Measurements from ENCODE around the gene TAF11L3.
A peak's percentile ranks its signal among the peaks of the same experiment; 100 is the strongest.
"Not testable (repeated sequence)": the region's sequence is repeated elsewhere in the genome, so short reads cannot be mapped to it uniquely, and the experiment has no call there.

The TAF11L3 gene

DNA sequence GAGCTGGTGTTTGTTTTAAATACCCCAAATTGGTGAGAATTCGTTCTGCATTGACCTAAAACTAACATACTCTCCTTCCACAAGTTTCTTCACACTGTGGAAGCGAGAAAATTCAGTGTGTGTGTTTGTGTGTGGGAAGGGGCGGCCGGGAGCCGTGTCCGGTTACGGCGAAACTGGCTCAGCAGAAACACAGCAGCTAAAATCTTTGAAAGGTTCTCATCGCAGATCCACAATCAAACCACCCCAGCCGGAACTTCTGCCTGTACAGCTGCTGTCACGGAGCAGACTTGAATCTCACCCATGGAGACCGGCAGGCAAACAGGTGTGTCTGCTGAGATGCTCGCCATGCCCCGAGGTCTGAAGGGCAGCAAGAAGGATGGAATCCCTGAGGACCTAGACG is at the start of gene TAF11L3:
Gene TAF11L3, plus strand, starts transcription at position 301 of the 400 bp plus-strand sequence.
- not testable (repeated sequence) for DNase-seq

DNA sequence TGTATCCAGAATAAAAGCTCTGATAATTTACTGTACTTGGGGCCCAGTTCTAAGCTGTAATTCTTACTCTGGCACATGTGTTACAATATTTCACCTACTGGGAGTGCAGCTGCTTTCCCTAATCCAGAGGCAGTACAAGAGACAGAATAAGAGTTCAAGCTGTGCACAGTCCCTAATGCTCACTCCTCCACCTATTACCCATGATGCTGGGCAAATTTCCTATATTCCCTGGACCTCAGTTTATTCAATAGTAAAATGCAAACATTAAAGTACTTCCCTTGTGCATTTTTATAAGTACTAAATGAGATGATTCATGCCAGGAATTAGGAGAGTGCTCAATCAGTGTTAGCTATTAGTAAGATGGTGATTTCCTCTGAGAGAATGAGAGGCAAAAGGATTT is 48.1 kb upstream of the TAF11L3 start:
- no peak for DNase-seq

DNA sequence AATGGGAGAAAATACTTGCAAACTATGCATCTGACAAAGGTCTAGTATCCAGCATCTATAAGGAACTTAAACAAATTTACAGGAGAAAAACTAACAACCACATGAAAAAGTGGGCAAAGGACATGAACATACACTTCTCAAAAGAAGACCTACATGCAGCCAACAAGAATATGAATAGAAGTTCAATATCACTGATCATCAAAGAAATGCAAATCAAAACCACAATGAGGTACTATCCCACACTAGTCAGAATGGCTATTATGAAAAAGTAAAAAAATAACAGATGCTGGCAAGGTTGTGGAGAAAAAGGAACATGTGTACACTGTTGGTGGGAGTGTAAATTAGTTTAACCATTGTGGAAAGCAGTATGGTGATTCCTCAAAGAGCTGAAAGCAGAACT is 43.1 kb upstream of the TAF11L3 start:
- not testable (repeated sequence) for DNase-seq

DNA sequence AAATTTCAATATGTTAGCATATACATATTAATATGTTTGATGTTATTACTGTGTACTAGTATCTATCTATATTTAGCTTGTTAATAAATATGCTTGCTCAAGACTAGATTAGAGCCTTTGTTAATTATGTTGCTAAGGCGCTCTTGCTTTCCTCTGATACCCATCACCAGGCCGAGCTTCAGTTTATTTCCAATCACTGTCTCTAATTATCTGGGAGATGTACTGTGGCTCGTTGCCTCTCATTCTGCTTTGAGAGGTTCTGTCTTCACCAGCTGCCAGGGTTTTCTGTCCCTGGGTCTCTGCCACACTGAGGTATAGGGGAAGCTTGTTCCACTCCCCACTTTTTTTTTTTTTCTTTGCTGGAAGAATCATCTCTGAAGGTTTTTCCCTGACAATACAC is 41.1 kb upstream of the TAF11L3 start:
- DNase-seq = no peak

DNA sequence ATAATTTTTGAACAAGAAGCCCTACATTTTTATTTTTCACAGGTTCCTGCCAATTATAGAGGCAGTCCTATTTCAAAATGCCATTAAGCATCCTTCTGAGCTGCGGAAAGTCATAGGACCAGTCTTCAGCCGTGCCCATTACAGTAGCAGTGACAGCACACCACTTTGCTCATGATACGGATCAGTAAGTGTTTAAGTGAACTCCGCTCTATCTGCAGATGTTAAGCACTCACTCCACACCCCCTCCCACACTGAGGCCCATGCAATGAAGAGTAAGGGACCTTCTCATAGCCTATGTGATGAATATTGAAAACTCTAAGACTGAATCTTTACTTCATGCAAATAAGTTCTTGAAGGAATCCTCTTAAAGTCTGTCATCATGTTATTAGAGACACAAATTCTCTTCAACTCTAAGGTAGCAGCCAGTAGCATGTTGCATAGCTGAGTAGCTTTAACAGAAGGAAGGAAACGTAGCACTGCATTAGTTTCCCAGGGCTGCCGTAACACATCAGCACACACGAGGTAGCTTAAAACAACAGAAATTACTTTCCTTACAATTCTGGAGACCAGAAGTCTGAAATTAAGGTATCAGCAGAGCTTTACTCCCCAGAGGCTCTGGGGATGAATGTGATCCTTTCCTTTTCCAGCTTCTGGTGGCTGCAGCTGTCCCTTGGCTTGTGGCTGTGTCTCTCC is 40.4 kb upstream of the TAF11L3 start:
- DNase-seq = no peak

DNA sequence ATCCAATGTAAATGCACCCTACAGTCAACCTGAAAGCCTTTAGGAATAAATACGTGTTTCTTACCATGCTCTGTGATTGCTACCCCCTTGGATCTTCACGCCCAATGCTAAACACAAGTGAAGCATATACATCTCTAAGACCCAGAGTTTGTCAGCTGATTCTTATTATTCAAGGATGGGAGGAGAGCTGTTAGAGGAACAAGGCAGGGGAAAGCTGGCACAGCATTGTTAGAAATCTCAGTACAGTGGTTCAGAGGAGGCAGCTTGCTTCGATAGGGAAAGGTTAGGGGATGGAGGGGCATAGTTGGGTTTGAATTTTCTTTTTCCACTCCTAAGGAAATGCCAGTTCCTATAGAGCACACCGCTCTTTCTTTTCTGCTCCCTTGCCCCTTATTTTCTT is 36.8 kb upstream of the TAF11L3 start:
- no peak for DNase-seq

DNA sequence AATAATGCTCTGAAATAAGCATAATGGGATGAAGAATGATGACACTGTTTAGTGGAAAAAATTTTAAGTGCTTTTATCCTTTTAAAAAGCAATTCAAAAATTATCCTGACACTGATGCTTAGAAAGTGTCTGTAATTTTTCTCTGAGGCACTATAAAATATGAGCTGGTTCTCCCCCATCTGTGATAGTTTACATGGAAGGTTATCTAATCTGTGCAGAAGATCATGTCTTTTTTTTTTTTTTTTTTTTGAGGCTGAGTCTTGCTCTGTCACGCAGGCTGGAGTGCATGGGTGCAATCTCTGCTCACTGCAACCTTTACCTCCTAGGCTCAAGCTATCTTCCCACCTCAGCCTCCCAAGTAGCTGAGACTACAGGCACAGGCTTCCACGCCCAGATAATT is 35.4 kb upstream of the TAF11L3 start:
- no peak for DNase-seq

DNA sequence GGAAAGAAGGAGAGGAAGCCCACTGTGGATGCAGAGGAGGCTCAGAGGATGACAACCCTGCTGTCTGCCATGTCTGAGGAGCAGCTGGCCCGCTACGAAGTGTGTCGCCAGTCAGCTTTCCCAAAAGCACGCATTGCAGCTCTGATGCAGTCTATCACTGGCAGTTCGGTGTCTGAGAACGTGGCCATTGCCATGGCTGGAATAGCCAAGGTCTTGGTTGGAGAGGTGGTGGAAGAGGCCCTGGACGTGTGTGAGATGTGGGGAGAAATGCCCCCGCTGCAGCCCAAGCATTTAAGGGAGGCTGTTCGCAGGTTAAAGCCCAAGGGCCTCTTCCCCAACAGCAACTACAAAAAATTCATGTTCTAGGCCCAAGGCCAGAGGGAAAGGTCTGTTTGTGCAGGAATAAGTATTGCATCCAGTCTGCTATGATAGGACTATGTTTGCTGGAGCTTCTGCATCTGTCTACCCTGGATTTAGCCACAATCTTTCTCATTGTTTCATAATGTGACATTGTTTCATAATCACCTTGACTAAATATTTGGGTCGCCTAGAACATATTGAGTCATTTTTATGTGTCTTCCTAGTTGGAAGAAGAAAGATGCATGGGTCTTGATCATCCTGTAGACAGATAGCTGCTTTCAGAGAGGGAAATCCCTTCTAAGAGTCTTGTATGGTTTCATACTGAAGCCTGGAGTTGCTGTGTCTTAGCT is 31.5 kb upstream of the TAF11L3 start:
- DNase-seq = not testable (repeated sequence)

DNA sequence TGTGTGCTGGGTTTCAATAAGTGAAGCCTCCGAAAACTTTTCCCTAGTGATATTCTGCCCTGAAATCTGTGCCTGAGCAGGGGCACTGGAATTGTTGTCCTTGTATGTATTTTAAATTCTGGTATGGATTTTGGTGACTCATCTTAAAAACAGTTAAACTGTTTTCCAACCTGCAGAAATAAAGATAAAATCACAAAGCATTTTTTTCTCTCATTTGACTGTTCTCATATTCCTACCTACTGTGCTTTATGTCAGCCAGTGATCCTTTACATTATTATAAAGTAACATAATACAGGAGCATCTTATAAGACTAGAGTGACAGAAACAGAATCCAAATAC is 31.0 kb upstream of the TAF11L3 start:
- no peak for DNase-seq

DNA sequence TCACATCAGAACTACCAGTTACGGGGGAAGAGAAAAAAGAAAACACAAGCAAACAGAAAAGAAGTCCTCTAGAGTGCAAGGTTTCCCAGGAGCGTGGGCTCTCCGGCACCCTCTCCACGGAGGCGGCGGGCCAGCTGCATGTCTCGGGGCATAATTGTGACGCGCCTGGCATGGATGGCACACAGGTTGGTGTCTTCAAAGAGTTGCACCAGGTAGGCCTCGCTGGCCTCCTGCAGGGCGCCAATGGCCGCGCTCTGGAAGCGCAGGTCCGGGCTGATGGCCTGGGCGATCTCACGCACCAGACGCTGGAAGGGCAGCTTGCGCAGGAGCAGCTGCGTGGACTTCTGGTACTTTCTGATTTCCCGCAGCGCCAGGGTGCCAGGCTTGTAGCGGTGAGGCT is 26.9 kb upstream of the TAF11L3 start:
- DNase-seq = not testable (repeated sequence)

DNA sequence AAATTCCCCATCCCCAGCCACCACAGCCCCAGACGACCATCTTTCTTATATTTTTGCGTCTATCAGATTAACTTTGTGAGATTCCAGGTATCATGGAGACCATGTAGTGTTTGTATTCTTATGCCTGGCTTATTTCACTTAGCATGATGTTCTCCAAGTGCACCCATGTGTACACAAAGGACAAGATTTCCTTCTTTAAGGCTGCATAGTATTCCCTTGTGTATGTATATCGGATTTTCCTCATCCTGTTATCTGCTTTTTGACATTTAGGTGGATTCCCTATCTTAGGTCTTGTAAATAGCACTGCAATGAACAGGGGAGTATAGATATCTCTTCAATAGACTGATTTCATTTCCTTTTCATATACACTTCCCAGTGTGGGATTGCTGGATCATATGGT is 25.4 kb upstream of the TAF11L3 start:
- DNase-seq = no peak

DNA sequence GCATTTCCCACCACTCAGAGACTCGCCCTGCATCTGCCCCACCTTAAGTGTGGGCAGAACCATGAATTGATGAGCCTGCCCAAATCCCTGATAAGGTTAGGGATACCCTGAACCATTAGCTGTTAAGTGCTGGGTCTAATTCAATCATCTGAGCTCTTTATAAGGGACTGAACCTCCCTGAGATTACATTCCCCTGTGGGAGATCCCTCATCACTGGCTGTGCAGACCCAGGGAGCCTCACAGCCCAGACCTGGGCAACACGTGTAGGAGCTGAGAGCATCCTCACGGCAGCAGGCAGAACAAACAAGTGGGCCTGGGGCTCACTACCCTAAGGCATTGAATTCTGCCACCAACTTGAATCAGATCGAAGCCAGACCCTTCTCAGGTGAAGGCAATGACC is 20.7 kb upstream of the TAF11L3 start:
- no peak for DNase-seq

DNA sequence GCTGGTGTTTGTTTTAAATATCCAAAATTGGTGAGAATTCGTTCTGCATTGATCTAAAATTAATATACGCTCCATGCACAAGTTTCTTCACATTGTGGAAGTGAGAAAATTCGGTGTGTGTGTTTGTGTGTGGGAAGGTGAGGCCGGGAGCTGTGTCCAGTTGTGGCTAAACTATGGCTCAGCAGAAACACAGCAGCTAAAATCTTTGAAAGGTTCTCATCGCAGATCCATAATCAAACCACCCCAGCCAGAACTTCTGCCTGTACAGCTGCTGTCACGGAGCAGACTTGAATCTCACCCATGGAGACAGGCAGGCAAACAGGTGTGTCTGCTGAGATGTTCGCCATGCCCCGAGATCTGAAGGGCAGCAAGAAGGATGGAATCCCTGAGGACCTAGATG is 20.2 kb upstream of the TAF11L3 start, which contains the start of gene TAF11L2:
Gene TAF11L2, plus strand, starts transcription at position 301 of the 400 bp plus-strand sequence.
- not testable (repeated sequence) for DNase-seq

DNA sequence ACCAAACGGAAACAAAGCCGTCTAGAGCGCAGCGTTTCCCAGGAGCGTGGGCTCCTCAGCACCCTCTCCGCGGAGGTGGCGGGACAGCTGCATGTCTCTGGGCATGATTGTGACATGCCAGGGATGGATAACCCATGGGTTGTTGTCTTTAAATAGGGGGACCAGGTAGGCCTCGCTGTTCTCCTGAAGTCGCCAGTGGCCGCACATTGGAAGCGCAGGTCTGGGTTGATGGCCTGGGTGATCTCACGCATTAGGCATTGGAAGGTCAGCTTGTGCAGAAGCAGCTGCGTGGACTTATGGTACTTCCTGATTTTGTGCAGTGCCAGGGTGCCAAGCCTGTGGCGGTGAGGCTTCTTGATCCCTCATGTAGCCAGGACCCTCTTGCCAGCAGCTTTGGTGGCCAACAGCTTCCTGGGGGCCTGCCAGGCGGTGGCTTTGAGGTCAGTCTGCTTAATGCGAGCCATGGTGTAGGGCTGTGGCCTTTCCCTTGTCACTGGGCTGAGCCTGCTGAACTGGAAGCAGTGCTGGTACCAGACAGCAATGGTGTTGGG is 6.3 kb upstream of the TAF11L3 start:
- DNase-seq = no peak

DNA sequence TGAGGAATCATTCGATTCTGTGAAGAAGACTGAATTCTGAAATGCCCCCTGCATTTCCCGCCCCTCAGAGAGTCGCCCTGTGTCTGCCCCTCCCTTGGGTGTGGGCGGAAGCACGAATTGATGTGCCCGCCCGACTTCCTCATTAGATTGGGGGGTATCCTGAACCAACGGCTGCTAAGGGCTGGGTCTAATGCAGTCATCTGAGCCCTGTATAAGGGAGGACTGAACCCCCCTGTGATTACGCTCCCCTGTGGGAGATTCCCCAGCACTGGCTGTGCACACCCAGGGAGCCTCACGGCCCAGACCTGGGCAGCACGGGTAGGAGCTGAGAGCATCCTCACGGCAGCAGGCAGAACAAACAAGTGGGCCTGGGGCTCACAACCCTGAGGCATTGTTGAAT is 641 bp upstream of the TAF11L3 start:
- DNase-seq = not testable (repeated sequence)

DNA sequence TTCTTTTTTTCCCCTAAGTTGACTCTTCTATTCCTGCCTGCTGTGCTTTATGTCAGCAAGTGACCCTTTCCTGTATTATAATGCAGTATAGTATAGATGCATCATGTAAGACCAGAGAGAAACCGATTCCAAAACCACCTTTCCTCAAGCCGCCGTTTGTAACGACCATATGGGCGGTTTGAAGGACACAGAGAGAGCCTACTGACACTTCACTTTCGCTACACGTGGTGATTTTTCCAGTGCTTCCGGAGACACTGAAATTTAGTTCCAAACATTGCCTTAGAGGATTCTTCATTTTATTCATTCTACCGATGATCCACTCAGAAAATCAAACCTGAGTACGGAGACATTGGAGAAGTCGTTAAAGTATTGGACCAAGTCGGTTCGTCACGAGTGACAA is 1.3 kb downstream of the TAF11L3 start:
- DNase-seq = not testable (repeated sequence)

DNA sequence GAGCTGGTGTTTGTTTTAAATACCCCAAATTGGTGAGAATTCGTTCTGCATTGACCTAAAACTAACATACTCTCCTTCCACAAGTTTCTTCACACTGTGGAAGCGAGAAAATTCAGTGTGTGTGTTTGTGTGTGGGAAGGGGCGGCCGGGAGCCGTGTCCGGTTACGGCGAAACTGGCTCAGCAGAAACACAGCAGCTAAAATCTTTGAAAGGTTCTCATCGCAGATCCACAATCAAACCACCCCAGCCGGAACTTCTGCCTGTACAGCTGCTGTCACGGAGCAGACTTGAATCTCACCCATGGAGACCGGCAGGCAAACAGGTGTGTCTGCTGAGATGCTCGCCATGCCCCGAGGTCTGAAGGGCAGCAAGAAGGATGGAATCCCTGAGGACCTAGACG is 3.3 kb downstream of the TAF11L3 start, which contains the start of gene TAF11L4:
Gene TAF11L4, plus strand, starts transcription at position 301 of the 400 bp plus-strand sequence.
- not testable (repeated sequence) for DNase-seq

DNA sequence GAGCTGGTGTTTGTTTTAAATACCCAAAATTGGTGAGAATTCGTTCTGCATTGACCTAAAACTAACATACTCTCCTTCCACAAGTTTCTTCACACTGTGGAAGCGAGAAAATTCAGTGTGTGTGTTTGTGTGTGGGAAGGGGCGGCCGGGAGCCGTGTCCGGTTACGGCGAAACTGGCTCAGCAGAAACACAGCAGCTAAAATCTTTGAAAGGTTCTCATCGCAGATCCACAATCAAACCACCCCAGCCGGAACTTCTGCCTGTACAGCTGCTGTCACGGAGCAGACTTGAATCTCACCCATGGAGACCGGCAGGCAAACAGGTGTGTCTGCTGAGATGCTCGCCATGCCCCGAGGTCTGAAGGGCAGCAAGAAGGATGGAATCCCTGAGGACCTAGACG is 6.8 kb downstream of the TAF11L3 start, which contains the start of gene TAF11L5:
Gene TAF11L5, plus strand, starts transcription at position 301 of the 400 bp plus-strand sequence.
- DNase-seq = not testable (repeated sequence)

DNA sequence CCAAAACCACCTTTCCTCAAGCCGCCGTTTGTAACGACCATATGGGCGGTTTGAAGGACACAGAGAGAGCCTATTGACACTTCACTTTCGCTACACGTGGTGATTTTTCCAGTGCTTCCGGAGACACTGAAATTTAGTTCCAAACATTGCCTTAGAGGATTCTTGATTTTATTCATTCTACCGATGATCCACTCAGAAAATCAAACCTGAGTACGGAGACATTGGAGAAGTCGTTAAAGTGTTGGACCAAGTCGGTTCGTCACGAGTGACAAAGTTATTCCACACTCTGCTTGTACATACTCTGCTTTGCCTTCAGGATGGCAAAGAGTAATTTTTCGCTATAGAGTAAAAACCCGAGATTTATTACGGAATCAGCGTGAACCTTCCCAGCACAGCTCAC is 8.3 kb downstream of the TAF11L3 start:
- DNase-seq = peak in 1 of 2 donors; percentile 11

DNA sequence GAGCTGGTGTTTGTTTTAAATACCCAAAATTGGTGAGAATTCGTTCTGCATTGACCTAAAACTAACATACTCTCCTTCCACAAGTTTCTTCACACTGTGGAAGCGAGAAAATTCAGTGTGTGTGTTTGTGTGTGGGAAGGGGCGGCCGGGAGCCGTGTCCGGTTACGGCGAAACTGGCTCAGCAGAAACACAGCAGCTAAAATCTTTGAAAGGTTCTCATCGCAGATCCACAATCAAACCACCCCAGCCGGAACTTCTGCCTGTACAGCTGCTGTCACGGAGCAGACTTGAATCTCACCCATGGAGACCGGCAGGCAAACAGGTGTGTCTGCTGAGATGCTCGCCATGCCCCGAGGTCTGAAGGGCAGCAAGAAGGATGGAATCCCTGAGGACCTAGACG is 10.2 kb downstream of the TAF11L3 start, which contains the start of gene TAF11L6:
Gene TAF11L6, plus strand, starts transcription at position 301 of the 400 bp plus-strand sequence.
- not testable (repeated sequence) for DNase-seq

All from CD4-positive, alpha-beta T cell treated with Interferon alpha-2 for 1 hour (primary cell).